Choroid plexus epithelial cell (primary cell): ENCODE measurements around the gene CHI3L2.

Experiments
- DNase-seq: peaks from one replicate; pipeline ENCODE4 v3.0.0-alpha.2; 2010; ENCODE audit warnings: low read depth
- H3K4me3 ChIP-seq: 2 replicates; pipeline ENCODE4 v1.5.1; 2011; ENCODE audit warnings: low read depth, mild to moderate bottlenecking, control low read depth, low read length, moderate library complexity
- TF ChIP-seq, protein P1 (sequence below): conservative IDR thresholded peaks from 2 replicates; pipeline ENCODE4 v1.5.1; 2011; ENCODE audit warnings: low read depth, mild to moderate bottlenecking, control low read depth, inconsistent platforms, low read length, moderate library complexity

CHI3L2 gene

DNA sequence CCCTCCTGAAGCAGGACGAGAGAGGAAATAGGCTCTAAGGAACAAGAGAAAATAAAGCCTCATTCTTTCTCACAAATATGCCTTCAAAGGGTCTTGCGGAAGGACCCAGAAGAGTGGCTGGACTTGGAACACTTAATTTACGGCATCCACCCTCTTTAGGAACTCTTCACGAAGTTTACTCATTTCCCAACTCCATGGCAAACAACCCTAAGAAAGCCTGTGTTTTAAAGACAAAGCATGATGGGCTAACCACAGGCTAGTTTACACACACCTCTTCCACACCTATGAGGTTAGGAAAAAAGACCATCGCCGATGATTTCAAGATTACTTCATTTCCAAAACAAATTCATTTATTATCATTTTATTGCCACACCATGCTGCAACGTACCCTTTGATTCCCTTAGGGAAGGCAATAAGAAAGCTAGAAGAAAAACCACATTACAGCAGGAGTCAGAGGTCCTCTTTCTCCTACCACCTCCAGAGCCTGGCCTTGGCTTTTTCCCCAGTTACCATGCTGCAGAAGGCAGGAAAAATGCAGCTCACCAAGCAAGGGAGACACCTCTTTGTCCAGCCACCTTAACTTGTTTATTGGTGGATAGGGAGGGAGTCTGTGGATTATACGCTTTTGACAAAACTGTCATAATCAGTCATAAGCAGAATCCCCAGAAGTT, 29.6 kb downstream of the CHI3L2 start:
- no peak for DNase-seq
- TF ChIP-seq, protein P1, sequence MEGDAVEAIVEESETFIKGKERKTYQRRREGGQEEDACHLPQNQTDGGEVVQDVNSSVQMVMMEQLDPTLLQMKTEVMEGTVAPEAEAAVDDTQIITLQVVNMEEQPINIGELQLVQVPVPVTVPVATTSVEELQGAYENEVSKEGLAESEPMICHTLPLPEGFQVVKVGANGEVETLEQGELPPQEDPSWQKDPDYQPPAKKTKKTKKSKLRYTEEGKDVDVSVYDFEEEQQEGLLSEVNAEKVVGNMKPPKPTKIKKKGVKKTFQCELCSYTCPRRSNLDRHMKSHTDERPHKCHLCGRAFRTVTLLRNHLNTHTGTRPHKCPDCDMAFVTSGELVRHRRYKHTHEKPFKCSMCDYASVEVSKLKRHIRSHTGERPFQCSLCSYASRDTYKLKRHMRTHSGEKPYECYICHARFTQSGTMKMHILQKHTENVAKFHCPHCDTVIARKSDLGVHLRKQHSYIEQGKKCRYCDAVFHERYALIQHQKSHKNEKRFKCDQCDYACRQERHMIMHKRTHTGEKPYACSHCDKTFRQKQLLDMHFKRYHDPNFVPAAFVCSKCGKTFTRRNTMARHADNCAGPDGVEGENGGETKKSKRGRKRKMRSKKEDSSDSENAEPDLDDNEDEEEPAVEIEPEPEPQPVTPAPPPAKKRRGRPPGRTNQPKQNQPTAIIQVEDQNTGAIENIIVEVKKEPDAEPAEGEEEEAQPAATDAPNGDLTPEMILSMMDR, result no peak
- H3K4me3 ChIP-seq, result no peak overlapping the region

DNA sequence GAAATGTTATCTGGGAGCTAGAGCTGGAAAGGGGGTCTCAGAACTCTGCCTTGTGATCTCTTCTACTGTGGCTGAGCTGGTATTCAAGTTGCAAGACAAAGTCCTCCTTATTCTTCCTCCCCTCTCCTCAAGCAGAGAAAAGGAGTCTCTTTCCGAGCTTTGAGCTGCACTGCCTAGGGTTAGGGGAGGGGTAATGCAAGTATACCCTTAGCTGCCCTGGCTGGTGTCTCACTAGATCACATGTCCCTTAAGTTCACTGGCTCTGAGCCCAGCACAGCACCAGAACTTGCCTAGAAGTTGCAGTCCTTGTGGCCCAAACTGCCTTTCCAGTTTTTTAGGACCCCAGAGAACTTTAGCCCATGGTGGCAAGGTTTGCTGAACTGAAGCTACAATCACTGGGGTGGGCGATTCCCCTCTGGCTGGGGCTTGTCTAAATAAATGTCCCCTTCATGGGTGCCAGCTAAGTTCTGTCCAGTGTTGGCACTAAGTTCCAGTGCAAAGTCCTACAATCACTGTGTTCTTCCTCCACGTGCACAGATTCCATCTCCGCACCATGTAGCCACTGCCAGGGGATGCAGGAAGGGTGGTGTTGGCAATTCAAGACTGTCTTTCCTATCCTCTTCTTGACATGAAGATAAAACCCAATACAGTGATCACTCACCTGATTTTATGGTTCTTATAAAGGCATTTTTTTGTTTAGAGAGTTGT, 40.4 kb downstream of the CHI3L2 start:
- no peak for DNase-seq
- TF ChIP-seq, protein P1, result no peak

DNA sequence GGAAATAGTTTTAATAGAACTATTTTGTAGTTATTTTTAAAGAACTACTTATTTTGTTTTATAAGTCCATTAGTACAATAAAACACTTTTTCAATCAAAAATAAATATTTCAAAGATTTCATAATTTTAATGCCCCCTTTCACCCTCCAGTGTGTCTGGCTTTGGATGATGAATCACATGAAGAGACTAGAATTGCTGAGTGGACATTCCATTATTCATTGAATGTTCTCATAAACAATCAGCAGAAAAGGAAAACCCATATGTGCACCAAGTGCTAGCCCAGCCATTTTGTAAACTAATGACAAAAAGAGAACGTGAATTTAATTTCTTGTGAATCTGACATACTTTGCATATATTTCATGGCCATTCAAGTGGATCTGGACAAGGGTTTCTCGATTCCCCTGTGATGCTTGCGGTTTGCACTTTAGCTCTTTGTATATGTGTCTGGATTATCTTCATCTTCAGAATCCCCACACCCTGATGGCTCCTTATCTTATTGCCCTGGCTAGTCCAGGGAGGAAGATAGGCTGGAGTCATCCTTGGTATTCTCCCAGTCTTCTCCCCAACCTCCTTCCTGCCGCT, 42.4 kb downstream of the CHI3L2 start:
- no peak for DNase-seq
- no peak overlapping the region for H3K4me3 ChIP-seq
- TF ChIP-seq, protein P1, result no peak

More for the DNA sequence above, 40.4 kb downstream of the CHI3L2 start:
- no peak overlapping the region for H3K4me3 ChIP-seq

DNA sequence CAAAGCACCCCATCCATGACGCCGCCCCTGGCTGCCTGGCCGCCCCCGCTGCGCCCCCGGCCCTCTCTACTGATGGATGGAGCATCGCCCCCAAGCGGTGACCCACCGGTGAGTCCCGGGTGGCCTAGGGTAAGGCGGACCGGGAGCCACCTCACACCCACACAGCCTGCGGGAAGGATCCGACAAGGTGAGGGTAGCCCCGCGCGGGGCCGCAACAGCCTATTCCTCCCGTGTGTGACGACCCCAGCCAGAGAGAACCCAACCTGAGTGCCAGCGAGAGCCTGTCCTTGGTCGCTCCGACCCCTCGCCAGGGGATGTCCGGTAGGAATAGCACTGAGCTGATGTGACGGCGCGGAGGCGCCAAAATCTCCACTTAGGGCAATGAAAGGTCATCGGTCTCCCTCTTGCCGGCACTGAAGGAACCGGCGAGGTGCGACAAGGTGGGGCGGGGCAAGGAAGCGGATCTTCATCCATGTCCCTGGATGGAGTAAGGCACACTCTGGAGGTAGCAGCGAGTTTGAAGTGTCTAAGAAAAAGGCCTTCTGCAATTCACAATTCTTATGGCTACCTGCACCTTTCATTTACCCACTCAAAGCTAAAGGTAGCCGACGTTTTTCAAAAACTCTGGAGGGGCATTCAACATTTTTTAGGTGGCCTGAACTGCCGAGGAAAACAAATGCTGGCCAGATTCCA, 43.4 kb downstream of the CHI3L2 start:
- no peak for DNase-seq
- no peak overlapping the region for H3K4me3 ChIP-seq
- TF ChIP-seq, protein P1, result no peak

DNA sequence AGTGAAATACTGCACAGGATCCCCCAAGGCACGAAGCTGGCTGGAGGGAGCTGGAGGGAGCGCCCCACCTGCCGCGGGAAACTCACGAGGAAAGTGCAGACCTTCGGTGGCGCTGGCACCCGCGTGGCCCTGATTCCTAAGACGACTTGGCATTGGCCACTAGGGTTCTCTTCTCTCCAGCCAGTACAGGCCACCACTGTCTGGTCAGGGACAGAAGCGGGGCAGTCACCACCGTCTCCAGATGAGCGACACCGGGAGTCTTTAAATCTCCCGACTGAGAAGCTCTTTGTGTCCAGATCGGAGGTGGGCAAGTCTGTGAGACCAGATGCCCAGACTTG, 43.9 kb downstream of the CHI3L2 start:
- TF ChIP-seq, protein P1, result no peak
- no peak overlapping the region for H3K4me3 ChIP-seq
- DNase-seq, result no peak

DNA sequence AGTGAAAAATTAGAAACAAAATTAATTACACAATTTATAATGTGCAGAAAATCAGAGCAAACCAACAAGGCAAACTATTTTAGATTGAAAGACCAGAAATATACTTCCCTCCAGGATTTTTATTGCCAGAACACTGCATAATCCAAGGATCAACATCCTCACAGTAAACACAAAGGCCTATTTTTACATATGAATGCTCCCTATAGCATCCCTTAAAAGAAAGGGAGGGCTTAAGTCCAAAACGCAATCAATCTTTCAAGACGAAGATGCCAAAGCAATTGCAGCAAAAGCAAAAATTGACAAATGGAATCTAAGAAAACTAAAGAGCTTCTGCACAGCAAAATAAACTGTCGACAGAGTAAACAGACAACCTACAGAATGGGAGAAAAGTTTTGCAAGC, 44.6 kb downstream of the CHI3L2 start:
- TF ChIP-seq, protein P1, result no peak
- no peak overlapping the region for H3K4me3 ChIP-seq
- no peak for DNase-seq
